ENCODE measurements around the gene ZNF593OS.

ZNF593OS gene

DNA sequence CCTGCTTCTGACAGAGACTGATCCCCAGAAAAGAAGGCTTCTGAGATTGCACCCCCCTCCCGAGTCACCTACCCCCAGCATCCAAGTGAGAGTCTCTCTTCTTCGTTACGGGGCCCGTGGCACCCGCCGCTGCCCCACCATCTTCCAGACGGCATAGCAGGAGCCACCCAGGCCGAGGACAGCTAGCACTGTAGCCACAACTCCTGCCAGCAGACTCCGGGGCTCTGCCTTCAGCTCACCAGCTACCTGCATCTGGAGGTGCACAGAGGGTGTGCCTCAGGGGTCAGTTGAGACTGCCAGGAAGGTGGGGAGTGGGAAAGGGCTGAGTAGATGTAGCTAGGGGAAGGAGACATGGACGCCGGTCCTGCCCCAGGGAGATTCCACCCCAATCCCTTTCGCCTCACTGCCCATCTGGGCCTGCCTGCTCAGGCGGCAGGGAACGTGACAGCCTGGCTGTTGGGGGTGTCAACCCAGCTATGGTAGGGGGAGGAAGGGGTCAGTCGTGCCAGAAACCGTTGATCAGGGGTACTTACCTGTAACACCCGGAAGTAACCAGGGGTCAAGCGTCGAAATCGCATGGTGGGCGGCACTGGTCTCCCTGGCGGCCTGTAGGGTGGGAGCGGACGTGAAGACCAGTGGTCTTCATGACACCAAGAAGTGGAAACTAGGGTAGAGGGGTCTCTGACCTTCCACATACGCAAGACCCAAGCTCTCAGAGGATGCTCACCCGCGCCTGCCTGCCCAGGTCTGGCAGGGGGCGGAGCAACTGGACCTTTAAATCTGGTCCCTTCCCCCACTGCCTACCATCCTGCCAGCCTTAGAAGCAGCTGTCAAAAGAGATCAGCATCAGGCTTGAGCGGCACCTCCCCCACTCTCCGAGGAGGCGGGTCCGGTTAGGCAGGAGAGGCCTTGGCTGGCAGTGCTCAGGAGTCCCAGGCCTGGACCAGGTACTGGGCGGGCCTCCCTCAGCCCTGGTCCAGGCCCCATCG, at the start of gene ZNF593OS:
ZNF593OS (minus strand) TSS at position 749 of the 989 bp plus-strand sequence; CDS start at position 578, 171 bp downstream.
- DNase-seq, result no peak

GRCh38 chr1:26221094-26221493, 49.5 kb upstream of the ZNF593OS start:
- DNase-seq, result no peak

- no peak for DNase-seq
Measured at GRCh38 chr1:26220199-26220912, 48.7 kb upstream of the ZNF593OS start.

DNA sequence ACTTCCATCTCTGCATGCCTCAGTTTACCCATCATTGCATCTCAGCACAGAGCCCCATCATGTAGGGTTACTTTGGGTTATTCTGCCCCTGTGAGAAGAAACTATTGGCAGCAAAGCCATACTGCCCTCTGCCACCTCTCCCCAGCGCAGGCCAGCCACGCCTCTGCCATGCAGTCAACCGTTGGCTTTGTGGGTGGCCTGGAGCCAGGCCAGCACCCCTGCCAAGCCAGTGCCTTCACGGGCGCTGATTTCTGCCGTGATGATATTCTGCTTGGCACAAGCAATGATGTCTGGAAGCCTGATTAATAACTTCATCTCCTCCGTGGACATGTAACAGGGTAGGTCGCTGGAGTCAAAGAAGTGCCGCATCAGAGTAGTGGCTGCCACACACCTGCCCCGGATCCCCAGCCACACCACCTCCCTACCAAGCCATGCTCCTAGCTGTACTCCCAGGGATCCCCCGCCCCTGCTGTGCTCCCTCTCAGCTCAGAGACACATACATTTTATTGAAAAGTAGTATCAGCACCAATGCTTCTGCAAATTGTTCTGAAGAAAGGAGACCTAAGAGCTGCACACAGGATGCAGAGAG, 47.4 kb upstream of the ZNF593OS start:
- no peak for DNase-seq

- no peak for DNase-seq
Measured at GRCh38 chr1:26215246-26215645, 43.6 kb upstream of the ZNF593OS start.

- DNase-seq, result no peak
Measured at GRCh38 chr1:26213335-26213905, 41.8 kb upstream of the ZNF593OS start.

GRCh38 chr1:26212726-26213125, 41.1 kb upstream of the ZNF593OS start:
- DNase-seq, result no peak

GRCh38 chr1:26210147-26210870, 38.7 kb upstream of the ZNF593OS start:
- DNase-seq, result no peak

- DNase-seq, result no peak
Measured at GRCh38 chr1:26203642-26204318, 32.1 kb upstream of the ZNF593OS start.

- DNase-seq, result no peak
Measured at GRCh38 chr1:26200413-26200812, 28.8 kb upstream of the ZNF593OS start.

- DNase-seq, result no peak
Measured at GRCh38 chr1:26197813-26198212, 26.2 kb upstream of the ZNF593OS start.

GRCh38 chr1:26197301-26197700, 25.7 kb upstream of the ZNF593OS start:
- no peak for DNase-seq

GRCh38 chr1:26195805-26196204, 24.2 kb upstream of the ZNF593OS start:
- no peak for DNase-seq

DNA sequence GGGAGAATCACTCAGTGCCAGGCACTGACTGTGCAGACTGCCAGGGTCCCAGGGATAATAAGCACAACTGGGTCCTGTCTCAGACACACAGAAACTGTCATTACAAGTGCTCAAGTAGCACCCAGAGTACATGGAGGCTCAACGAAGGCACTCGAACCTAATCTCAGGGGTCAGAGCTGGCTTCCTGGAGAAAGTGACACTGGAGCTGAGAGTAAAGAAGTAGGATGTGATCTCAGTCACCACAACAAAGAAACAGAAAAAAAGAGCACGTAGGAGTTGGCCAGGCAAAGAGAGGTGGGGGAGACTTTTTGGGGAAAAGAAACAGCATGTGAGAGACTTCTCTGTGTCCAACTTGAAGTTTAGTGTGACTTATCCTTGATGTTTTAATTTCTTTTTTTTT, 20.1 kb upstream of the ZNF593OS start:
- DNase-seq, result no peak

DNA sequence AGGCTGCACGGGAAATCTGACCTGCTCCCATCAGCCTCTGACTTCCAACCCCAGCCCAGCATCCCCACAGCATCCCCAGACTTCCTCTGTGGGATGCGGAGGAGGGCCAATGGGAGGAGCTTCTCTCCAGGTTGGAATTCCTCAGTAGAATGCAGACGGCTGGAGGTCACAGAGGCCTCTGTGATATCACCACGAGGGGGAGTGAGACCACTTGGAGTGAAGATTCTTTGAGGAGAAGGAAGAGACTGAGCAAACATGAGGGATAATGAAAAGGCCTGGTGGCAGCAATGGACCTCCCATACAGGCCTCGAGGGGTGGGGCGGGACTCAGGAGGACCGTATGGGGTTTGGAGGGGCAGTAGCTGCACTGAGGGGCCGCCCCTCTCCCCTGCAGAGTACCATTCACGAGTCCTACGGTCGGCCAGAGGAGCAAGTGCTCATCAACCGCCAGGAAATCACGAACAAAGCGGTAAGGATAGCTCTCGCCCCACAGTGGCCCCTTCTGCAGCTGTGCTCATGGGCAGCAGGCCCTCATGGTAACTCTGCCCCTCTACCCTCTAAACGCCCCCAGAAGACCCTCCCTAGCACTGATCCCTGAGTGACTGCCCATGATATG, 18.8 kb upstream of the ZNF593OS start, which contains the start of gene CATSPER4:
CATSPER4 (plus strand) TSS at position 230 of the 615 bp plus-strand sequence; CDS start at position 256, 26 bp downstream.
- DNase-seq, result no peak

- no peak for DNase-seq
Measured at GRCh38 chr1:26189751-26190275, 18.2 kb upstream of the ZNF593OS start.

- no peak for DNase-seq
Measured at GRCh38 chr1:26189331-26189730, 17.7 kb upstream of the ZNF593OS start.

DNA sequence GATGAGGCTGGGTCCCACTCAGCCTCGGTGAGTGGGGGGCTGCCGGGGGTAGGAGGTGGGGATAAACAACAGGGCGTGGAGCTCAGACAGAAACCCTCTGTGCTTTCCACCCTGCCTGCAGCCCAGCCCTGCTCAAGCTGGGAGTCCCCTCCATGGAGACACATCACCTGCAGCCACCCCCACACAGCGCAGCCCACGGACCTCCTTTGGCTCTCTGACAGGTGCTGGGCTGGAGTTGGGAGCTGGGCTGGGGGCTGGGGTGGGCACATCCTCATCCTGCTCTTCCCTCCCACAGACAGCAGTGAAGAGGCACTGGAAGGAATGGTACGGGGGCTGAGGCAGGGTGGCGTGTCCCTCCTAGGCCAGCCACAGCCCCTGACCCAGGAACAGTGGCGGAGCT, 16.8 kb upstream of the ZNF593OS start:
- DNase-seq, result no peak

- DNase-seq, result no peak
Measured at GRCh38 chr1:26187882-26188281, 16.2 kb upstream of the ZNF593OS start.

- DNase-seq, result no peak
Measured at GRCh38 chr1:26184883-26185282, 13.3 kb upstream of the ZNF593OS start.

GRCh38 chr1:26184086-26184485, 12.5 kb upstream of the ZNF593OS start:
- DNase-seq, result no peak

All from NCI-H1105 treated with DMSO at 0.1 percent for 48 hours (cell line).